Progenitor cell of endocrine pancreas (in vitro differentiated cells): Measurements from ENCODE around the gene FAM50B. TPM values are rescaled to one million over a fixed set of nuclear protein-coding genes. Genes with fewer than 3 reads are reported as not detected.

Experiments used
- DNase-seq: peaks from one replicate; pipeline ENCODE4 v3.0.0; 2021; ENCODE audit warnings: low spot score; ENCODE audit not compliant: unreplicated experiment
- H3K27ac Mint-ChIP-seq: 2 replicates; pipeline ENCODE4 v1.8.0; 2021; ENCODE audit warnings: mild to moderate bottlenecking, moderate library complexity, mixed read lengths
- H3K27me3 Mint-ChIP-seq: 2 replicates; pipeline ENCODE4 v1.8.0; 2021; ENCODE audit warnings: mixed read lengths
- H3K36me3 Mint-ChIP-seq: 2 replicates; pipeline ENCODE4 v1.8.0; 2022; ENCODE audit warnings: mixed read lengths; ENCODE audit not compliant: insufficient read depth
- H3K4me1 Mint-ChIP-seq: 2 replicates; pipeline ENCODE4 v1.8.0; 2021; ENCODE audit warnings: low read depth, mixed read lengths
- H3K4me3 Mint-ChIP-seq: 2 replicates; pipeline ENCODE4 v1.8.0; 2021; ENCODE audit warnings: low read depth, mild to moderate bottlenecking, moderate library complexity, mixed read lengths
- H3K9me3 Mint-ChIP-seq: 2 replicates; pipeline ENCODE4 v1.8.0; 2021; ENCODE audit warnings: low read depth, mixed read lengths
- CTCF ChIP-seq: fragments of 200-600 bp; sonication (generic); IDR thresholded peaks from one replicate; pipeline ENCODE4 v1.5.0; 2021; ENCODE audit warnings: antibody characterized with exemption, mild to moderate bottlenecking; ENCODE audit not compliant: unreplicated experiment
- total RNA-seq: library from RNA; stranded (reverse); gene quantifications from 2 replicates; pipeline ENCODE4 v1.2.1, GENCODE V29; 2021

The FAM50B gene
- total RNA-seq, 1 donor from 2014 or later: 2.8 TPM

GRCh38 chr6:3808759-3809514 is 40.2 kb upstream of the FAM50B start:
- H3K27me3 Mint-ChIP-seq: no peaks in the 10 kb centered on the region
- H3K9me3 Mint-ChIP-seq: no peaks in the 10 kb centered on the region
- peaks cover 3% of the 10 kb centered on the region for H3K4me1 Mint-ChIP-seq
- no peaks in the 10 kb centered on the region for H3K36me3 Mint-ChIP-seq
- H3K27ac Mint-ChIP-seq: no peak overlapping the region
- no peak for TF ChIP-seq CTCF
- H3K4me3 Mint-ChIP-seq: no peak overlapping the region
- no peak for DNase-seq

- Mint-ChIP-seq H3K4me1 (peaks cover 2% of the 10 kb centered on the region), H3K4me3 (no peak overlapping the region), H3K27ac (no peak overlapping the region), H3K36me3 (no peaks in the 10 kb centered on the region), H3K27me3 (no peaks in the 10 kb centered on the region), H3K9me3 (no peaks in the 10 kb centered on the region)
- no peak for DNase-seq
- no peak for TF ChIP-seq CTCF
Measured at GRCh38 chr6:3809515-3809891, 39.7 kb upstream of the FAM50B start.

GRCh38 chr6:3809982-3810381 is 39.2 kb upstream of the FAM50B start:
- no peak overlapping the region for H3K4me3 Mint-ChIP-seq
- peaks cover 2% of the 10 kb centered on the region for H3K4me1 Mint-ChIP-seq
- H3K9me3 Mint-ChIP-seq: no peaks in the 10 kb centered on the region
- no peaks in the 10 kb centered on the region for H3K36me3 Mint-ChIP-seq
- TF ChIP-seq CTCF: no peak
- H3K27ac Mint-ChIP-seq: no peak overlapping the region
- no peaks in the 10 kb centered on the region for H3K27me3 Mint-ChIP-seq
- no peak for DNase-seq

- H3K4me3 Mint-ChIP-seq: no peak overlapping the region
- H3K4me1 Mint-ChIP-seq: peaks cover 2% of the 10 kb centered on the region
- no peak for DNase-seq
- H3K36me3 Mint-ChIP-seq: no peaks in the 10 kb centered on the region
- no peaks in the 10 kb centered on the region for H3K9me3 Mint-ChIP-seq
- H3K27me3 Mint-ChIP-seq: no peaks in the 10 kb centered on the region
- H3K27ac Mint-ChIP-seq: no peak overlapping the region
- no peak for TF ChIP-seq CTCF
Measured at GRCh38 chr6:3811191-3811590, 38.0 kb upstream of the FAM50B start.

- no peaks in the 10 kb centered on the region for H3K27me3 Mint-ChIP-seq
- no peak for TF ChIP-seq CTCF
- no peaks in the 10 kb centered on the region for H3K4me1 Mint-ChIP-seq
- H3K9me3 Mint-ChIP-seq: no peaks in the 10 kb centered on the region
- H3K27ac Mint-ChIP-seq: no peak overlapping the region
- H3K4me3 Mint-ChIP-seq: no peak overlapping the region
- no peaks in the 10 kb centered on the region for H3K36me3 Mint-ChIP-seq
- no peak for DNase-seq
Measured at GRCh38 chr6:3812596-3812995, 36.6 kb upstream of the FAM50B start.
